Testis (tissue), 5 donors: Measurements from ENCODE around the gene AGBL1. TPM values are rescaled to one million over a fixed set of nuclear protein-coding genes. Genes with fewer than 3 reads are reported as not detected.

ENCODE experiments used
- DNase-seq: peaks from one replicate; pipeline ENCODE4 v3.0.0-alpha.2; 2019
- H3K27ac ChIP-seq, 2 donors: fragments of 200-600 bp; sonication (generic); one replicate each; pipeline ENCODE4 v1.5.1; 2019
- H3K27me3 ChIP-seq: fragments of 200-600 bp; sonication (generic); one replicate; pipeline ENCODE4 v1.5.1; 2019
- H3K36me3 ChIP-seq: fragments of 200-600 bp; sonication (generic); one replicate; pipeline ENCODE4 v1.5.1; 2017; ENCODE audit warnings: low read depth; ENCODE audit errors: missing control alignments
- H3K4me1 ChIP-seq: fragments of 200-600 bp; sonication (generic); one replicate; pipeline ENCODE4 v1.5.1; 2019
- H3K4me3 ChIP-seq, 2 donors: fragments of 200-600 bp; sonication (generic); one replicate each; pipeline ENCODE4 v1.5.1; 2017 to 2019
- H3K9me3 ChIP-seq: fragments of 200-600 bp; sonication (generic); one replicate; pipeline ENCODE4 v1.5.1; 2017
- POLR2A ChIP-seq: fragments of 450-650 bp; IDR thresholded peaks from one replicate; pipeline ENCODE4 v1.6.1; 2017; ENCODE audit warnings: antibody characterized with exemption, mild to moderate bottlenecking, moderate library complexity
- WGBS, 2 donors: methylation state at CpG; one replicate each; pipeline ENCODE4 v1.1.5; 2018; 5-methylcytosine and 5-hydroxymethylcytosine counted together
- intact Hi-C: fragments of 100-400 bp; cut with DNase I; formaldehyde crosslinking; loops from one replicate; pipeline ENCODE4 v1.15.1; 2023; ENCODE audit warnings: low total_unique reads
- long read RNA-seq, 2 donors: transcript quantifications; one replicate each; lab custom pipeline, GENCODE V29; 2026
- polyA plus RNA-seq: library from polyadenylated mRNA; stranded (reverse); fragments of 350-450 nt; fragmentation: Illumina TruSeq; extraction: RNeasy Lipid Tissue Mini Kit (QIAGEN cat#74804); gene quantifications from one replicate; pipeline ENCODE4 v1.2.3, GENCODE V29; 2014; ENCODE audit warnings: low read depth, low replicate concordance; ENCODE audit not compliant: insufficient read depth
- total RNA-seq, 2 donors: library from RNA; depleted of rRNA; stranded (reverse); fragments of >200 nt; gene quantifications; one replicate each; pipeline ENCODE4 v1.2.3, GENCODE V29; 2016
- TF ChIP-seq, protein P1 (sequence below), 3 experiments: fragments of 450-650 bp in 2 of 3; fragments of 200-600 bp in 1 of 3; sonication (generic) in 1 of 3; IDR thresholded peaks; one replicate each; pipeline ENCODE4 v1.5.1; 2016 to 2019; ENCODE audit warnings: antibody characterized with exemption in 3 of 3, mild to moderate bottlenecking in 2 of 3, moderate library complexity in 1 of 3

AGBL1 gene
- total RNA-seq (under 1 TPM; 0.37 to 0.94 TPM), polyA plus RNA-seq (0.70 TPM)
- long read RNA-seq, donor 1: 0 reads
- long read RNA-seq, donor 2: 0 reads

DNA sequence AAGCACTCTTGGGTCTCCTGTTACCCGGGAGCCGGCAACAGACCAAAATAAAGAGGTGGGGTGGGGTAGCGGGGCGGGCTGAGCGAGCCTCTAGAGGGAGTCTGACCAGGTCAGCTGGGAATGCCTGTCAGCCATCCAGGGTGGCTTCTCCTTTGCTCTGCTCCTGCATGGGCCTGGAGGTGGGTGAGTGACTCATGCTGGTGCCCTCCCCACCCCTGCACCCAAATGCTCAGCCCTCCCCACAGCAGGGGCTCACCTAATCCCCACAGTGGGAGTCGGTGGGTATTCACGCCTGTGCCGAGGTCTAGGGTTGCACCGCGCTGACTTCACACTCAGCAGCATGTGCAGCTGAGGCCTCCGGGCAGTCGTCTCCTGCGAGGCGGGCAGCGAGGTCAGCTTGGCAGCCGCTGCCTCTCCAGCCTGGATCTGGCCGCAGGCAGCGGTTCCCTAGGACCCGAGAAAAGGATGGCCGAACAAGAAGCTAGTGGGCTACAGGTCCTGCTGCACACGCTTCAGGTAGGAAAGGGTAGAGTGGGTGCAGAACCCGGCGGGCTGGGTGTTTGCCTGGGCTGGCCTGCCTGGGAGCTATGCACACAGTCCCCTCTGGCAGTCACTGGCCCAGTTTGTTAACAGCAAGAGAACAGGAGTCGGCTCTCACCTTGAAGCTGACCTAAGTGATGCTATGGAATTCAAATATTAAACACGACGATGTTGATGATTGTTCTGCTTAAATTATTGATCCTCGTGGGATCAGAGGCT lies at the start of gene AGBL1:
Gene AGBL1 (plus strand): TSS at position 364 of the 759 bp plus-strand sequence.
- intact Hi-C loops: no loop called here
- DNase-seq: no peak
- 63 to 77% methylated on average over 11 to 27 of the region's 27 CpGs for WGBS, 2 donors
- Histone ChIP-seq H3K4me3 (no peak within 1 kb of the TSS), H3K27ac (no peak within 1 kb of the TSS), H3K4me1 (no peaks in the 10 kb centered on the region), H3K9me3 (no peaks in the 10 kb centered on the region), H3K36me3 (no peaks in the 10 kb centered on the region), H3K27me3 (no peaks in the 10 kb centered on the region)
- TF ChIP-seq, protein P1, sequence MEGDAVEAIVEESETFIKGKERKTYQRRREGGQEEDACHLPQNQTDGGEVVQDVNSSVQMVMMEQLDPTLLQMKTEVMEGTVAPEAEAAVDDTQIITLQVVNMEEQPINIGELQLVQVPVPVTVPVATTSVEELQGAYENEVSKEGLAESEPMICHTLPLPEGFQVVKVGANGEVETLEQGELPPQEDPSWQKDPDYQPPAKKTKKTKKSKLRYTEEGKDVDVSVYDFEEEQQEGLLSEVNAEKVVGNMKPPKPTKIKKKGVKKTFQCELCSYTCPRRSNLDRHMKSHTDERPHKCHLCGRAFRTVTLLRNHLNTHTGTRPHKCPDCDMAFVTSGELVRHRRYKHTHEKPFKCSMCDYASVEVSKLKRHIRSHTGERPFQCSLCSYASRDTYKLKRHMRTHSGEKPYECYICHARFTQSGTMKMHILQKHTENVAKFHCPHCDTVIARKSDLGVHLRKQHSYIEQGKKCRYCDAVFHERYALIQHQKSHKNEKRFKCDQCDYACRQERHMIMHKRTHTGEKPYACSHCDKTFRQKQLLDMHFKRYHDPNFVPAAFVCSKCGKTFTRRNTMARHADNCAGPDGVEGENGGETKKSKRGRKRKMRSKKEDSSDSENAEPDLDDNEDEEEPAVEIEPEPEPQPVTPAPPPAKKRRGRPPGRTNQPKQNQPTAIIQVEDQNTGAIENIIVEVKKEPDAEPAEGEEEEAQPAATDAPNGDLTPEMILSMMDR (IDR thresholded peaks at IDR 0.05): no peak
- TF ChIP-seq POLR2A: no peak

DNA sequence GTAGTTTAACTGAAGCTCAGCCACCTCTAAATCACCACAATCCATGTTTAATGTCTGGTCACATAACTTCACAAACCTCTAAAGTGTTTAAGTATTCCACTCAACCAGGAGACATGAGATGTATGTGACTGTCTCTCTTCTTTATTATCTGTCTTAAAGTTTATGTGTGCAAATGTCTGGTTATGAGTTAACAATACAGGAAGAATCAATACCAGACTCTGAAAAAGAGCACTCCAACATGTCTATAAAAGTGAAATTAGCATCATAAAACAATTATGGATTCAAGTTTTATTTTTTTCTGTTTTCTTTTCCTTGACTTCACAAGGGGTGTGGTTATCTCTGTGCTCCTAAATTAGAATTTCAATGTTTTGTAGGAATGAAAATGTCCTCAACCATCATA lies 44.8 kb upstream of the AGBL1 start:
- H3K9me3 ChIP-seq: no peaks in the 10 kb centered on the region
- DNase-seq: no peak
- TF ChIP-seq, protein P1 (IDR thresholded peaks at IDR 0.05): no peak
- TF ChIP-seq POLR2A: no peak
- no peaks in the 10 kb centered on the region for H3K4me1 ChIP-seq
- intact Hi-C loops: no loop called here
- H3K36me3 ChIP-seq: no peaks in the 10 kb centered on the region
- no peaks in the 10 kb centered on the region for H3K27me3 ChIP-seq
- H3K27ac ChIP-seq: no peak overlapping the region
- no peak overlapping the region for H3K4me3 ChIP-seq

DNA sequence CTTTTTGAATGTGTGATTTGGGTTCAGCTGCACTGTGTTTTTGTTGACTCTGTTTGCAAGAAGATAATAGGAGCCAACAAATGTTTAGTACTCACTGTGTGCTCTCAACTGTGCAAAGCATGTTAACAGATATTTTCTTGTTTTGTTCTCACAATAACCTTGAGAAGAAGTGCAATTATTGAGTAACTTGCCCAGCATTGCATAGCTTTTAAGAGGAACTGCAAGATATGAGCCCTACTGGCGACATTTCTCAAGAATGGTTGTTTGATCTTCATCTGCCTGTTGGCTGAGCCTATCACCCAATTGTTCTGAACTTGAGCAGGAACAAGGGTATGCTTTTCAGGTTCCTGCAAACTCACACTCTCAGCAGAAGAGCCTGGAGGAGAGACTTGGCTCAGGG lies 43.4 kb upstream of the AGBL1 start:
- Histone ChIP-seq H3K36me3 (no peaks in the 10 kb centered on the region), H3K4me3 (no peak overlapping the region), H3K27ac (no peak overlapping the region), H3K4me1 (no peaks in the 10 kb centered on the region), H3K9me3 (no peaks in the 10 kb centered on the region), H3K27me3 (no peaks in the 10 kb centered on the region)
- no peak for DNase-seq
- intact Hi-C loops: no loop called here
- WGBS, 2 donors: 74 to 76% methylated on average over 1 of the region's 1 CpG
- TF ChIP-seq, protein P1 (IDR thresholded peaks at IDR 0.05): no peak
- no peak for TF ChIP-seq POLR2A

DNA sequence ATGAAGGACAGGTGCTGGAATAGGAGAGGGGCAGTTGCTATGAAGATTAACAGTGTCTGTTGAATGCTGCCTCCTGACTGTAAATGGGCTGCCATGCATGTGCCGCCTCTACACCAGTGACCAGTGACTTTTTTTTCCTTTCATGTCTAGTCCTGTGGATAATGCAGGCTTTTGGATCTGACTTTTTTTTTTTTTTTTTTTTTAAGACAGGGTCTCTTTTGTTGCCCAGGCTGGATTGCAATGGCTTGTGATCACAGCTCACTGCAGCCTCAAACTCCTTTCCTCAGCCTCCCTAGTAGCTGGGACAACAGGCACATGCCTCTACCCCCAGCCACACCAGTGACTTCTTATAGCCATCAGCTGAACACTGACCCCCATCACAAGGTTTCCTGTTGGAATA lies 41.2 kb upstream of the AGBL1 start:
- no peaks in the 10 kb centered on the region for H3K27me3 ChIP-seq
- no peak overlapping the region for H3K27ac ChIP-seq
- intact Hi-C loops: no loop called here
- no peak for DNase-seq
- H3K4me3 ChIP-seq: no peak overlapping the region
- no peak for TF ChIP-seq POLR2A
- TF ChIP-seq, protein P1 (IDR thresholded peaks at IDR 0.05): no peak
- 100% methylated on average over 1 of the region's 1 CpG for WGBS, 2 donors
- H3K4me1 ChIP-seq: no peaks in the 10 kb centered on the region
- H3K36me3 ChIP-seq: no peaks in the 10 kb centered on the region
- H3K9me3 ChIP-seq: no peaks in the 10 kb centered on the region
